Inflammatory macrophage (primary cell): ENCODE data around the gene RNU7-1.

ENCODE experiments used
- DNase-seq, 2 donors: peaks; one replicate each; pipeline ENCODE4 v3.0.0-alpha.2; 2020 to 2022

Gene RNU7-1

GRCh38 chr12:6919588-6919987 lies 24.0 kb upstream of the RNU7-1 start:
- no peak for DNase-seq

- DNase-seq: no peak
Measured at GRCh38 chr12:6921539-6921938, 22.1 kb upstream of the RNU7-1 start.

GRCh38 chr12:6921996-6922946 lies 21.3 kb upstream of the RNU7-1 start:
- peak; percentile 76 for DNase-seq

GRCh38 chr12:6923003-6923732 lies 20.4 kb upstream of the RNU7-1 start:
- no peak for DNase-seq

- no peak for DNase-seq
Measured at GRCh38 chr12:6923851-6924250, 19.8 kb upstream of the RNU7-1 start.

GRCh38 chr12:6925239-6925539 lies 18.4 kb upstream of the RNU7-1 start:
- DNase-seq: no peak

- no peak for DNase-seq
Measured at GRCh38 chr12:6925540-6926279, 17.9 kb upstream of the RNU7-1 start.

- DNase-seq: peak in 1 of 2 donors; percentile 14
Measured at GRCh38 chr12:6927379-6928021, 16.1 kb upstream of the RNU7-1 start, which contains the start of gene ATN1. Gene ATN1, plus strand, starts transcription at chr12:6927959. Its CDS starts 6,043 bp downstream, at chr12:6934002.

GRCh38 chr12:6928022-6928702 lies 15.5 kb upstream of the RNU7-1 start:
- no peak for DNase-seq

- DNase-seq: no peak
Measured at GRCh38 chr12:6928703-6929407, 14.8 kb upstream of the RNU7-1 start.

- DNase-seq: no peak
Measured at GRCh38 chr12:6929466-6930452, 13.9 kb upstream of the RNU7-1 start.

- no peak for DNase-seq
Measured at GRCh38 chr12:6932766-6933165, 10.8 kb upstream of the RNU7-1 start.

GRCh38 chr12:6934110-6934509 lies 9.5 kb upstream of the RNU7-1 start:
- DNase-seq: no peak

- DNase-seq: peak; percentile 69 to 81
Measured at GRCh38 chr12:6935371-6936193, 8.0 kb upstream of the RNU7-1 start.

- peak; percentile 55 to 75 for DNase-seq
Measured at GRCh38 chr12:6936194-6936635, 7.4 kb upstream of the RNU7-1 start.

- peak in 1 of 2 donors; percentile 53 for DNase-seq
Measured at GRCh38 chr12:6936636-6937480, 6.8 kb upstream of the RNU7-1 start.

- DNase-seq: peak; percentile 94
Measured at GRCh38 chr12:6937481-6938352, 5.9 kb upstream of the RNU7-1 start.
